ENCODE results near the gene NKX2-4. TPM values are rescaled to one million over a fixed set of nuclear protein-coding genes. Genes with fewer than 3 reads are reported as not detected.
"Not testable (repeated sequence)": the region's sequence is repeated elsewhere in the genome, so short reads cannot be mapped to it uniquely, and the experiment has no call there.

The NKX2-4 gene
- total RNA-seq = not detected

DNA sequence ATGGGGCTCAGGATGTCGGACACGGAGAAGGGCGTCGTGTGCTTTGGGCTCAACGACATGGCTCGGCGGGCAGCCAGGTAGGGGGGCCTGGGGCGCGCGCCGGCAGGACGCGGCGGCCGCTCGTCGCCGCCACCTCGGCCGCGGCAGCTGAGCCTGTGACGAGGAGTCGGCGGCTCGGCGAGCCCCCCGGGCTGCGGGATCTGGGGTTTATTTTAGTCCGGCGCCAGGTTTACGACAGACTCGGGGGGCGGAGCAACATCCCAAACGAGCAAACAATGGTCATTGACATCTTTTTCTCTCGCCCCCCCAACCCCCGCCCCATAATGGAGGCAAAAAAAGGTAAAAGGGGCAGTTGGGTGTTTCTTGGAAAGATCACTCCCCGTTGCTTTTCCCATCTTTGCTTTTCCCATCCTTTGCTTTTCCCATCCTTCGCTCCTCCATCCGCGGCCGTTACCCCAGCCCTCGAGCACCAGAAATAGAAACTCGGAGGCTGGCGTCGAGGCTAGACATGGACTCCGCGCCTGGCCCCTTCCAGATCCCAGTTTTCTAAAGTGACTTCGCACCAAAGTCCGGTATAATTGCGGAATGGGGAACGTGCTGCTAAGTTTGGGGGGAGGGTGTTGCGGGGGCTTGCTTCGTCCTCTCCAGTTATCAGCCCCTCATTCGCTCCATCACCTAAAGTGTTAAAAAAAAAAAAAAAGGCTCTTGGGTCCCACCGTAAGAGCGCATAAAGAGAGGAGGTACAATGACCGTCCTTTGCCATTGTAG is at the start of gene NKX2-4:
NKX2-4 (minus strand) TSS at position 186 of the 768 bp plus-strand sequence; CDS start at position 59, 127 bp downstream.
- H3K27me3 Mint-ChIP-seq (ENCODE audit: low read depth) = peaks cover 69% of the 10 kb centered on the region
- peaks cover 12% of the 10 kb centered on the region for H3K4me1 Mint-ChIP-seq (ENCODE audit: low read depth)
- intact Hi-C loops (cut with micrococcal nuclease) = loop anchor here (10.0 kb wide), 1 partner anchor 307 kb away; the partner anchor contains the start of gene PAX1
- H3K36me3 Mint-ChIP-seq (ENCODE audit: low read depth) = peaks cover 2% of the 10 kb centered on the region
- no peak for DNase-seq
- peak within 1 kb of the TSS; percentile 42 for H3K4me3 Mint-ChIP-seq
- peaks cover 3% of the 10 kb centered on the region for H3K9me3 Mint-ChIP-seq
- H3K27ac Mint-ChIP-seq = no peak within 1 kb of the TSS
- CTCF ChIA-PET = no interaction called here

DNA sequence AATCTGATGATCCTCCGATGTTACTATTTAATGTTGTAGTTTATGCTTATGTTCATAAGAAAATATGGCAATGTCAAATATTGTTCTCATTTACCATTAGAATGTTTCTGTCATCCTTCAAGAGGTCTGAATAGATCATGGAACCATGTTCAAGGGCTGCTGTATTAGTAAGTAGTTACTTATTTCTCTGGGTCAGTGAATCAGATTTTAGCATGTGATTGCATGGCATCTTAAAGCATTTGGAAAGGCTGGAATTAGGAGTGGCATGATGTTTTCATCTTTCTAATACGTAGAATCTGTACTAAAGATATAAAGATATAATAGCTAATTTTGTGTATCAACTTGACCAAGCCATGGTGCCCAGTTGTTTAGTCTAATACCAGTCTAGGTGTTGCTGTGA is 40.5 kb upstream of the NKX2-4 start:
- H3K27me3 Mint-ChIP-seq (ENCODE audit: low read depth) = peaks cover 10% of the 10 kb centered on the region
- no peak for DNase-seq
- H3K27ac Mint-ChIP-seq = no peak overlapping the region
- intact Hi-C loops (cut with micrococcal nuclease) = no loop called here
- no peaks in the 10 kb centered on the region for H3K36me3 Mint-ChIP-seq (ENCODE audit: low read depth)
- no peaks in the 10 kb centered on the region for H3K9me3 Mint-ChIP-seq
- CTCF ChIA-PET = no interaction called here
- no peak overlapping the region for H3K4me3 Mint-ChIP-seq
- H3K4me1 Mint-ChIP-seq (ENCODE audit: low read depth) = no peaks in the 10 kb centered on the region

DNA sequence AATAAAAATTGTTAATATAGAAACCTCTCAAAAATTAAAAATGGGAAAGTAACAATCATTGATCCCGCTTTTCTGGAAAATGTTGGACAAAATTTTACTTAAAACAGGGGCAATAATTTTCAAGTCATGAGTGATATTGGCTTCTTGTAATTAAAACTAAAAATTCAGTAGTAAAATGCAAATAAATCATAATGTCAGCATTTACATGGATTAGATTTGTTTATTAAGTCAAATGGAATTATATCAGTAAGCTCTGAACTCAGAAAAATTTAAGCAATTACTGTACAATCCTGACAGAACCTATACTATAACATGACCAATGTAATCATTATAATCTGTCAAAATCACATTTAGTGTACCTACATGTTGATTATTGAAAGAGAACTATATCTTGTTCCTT is 39.9 kb upstream of the NKX2-4 start:
- Mint-ChIP-seq H3K36me3 (ENCODE audit: low read depth) (no peaks in the 10 kb centered on the region), H3K4me1 (ENCODE audit: low read depth) (no peaks in the 10 kb centered on the region), H3K27me3 (ENCODE audit: low read depth) (peaks cover 10% of the 10 kb centered on the region), H3K9me3 (no peaks in the 10 kb centered on the region), H3K4me3 (no peak overlapping the region), H3K27ac (no peak overlapping the region)
- intact Hi-C loops (cut with micrococcal nuclease) = no loop called here
- no peak for DNase-seq
- CTCF ChIA-PET = no interaction called here

DNA sequence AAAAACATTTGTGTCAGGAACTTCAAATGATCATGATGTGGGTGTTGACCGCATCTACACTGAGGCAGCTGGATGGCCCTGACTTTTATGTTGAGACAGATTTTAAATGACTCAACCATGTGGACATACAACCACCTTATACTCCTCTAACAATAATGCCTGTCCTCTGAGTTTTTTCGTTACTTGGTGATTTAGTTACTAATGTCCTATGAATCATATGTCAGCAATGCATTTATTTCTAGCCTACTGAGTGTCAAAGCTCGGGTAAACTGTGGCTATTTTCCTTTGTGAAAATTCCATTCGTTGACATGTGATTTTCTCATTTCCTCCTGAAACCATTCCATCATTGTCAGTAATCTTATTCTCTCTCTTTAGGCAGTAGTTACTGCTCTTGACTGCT is 38.9 kb upstream of the NKX2-4 start:
- Mint-ChIP-seq H3K27ac (no peak overlapping the region), H3K9me3 (no peaks in the 10 kb centered on the region), H3K4me1 (ENCODE audit: low read depth) (no peaks in the 10 kb centered on the region), H3K4me3 (no peak overlapping the region), H3K27me3 (ENCODE audit: low read depth) (peaks cover 8% of the 10 kb centered on the region), H3K36me3 (ENCODE audit: low read depth) (no peaks in the 10 kb centered on the region)
- intact Hi-C loops (cut with micrococcal nuclease) = no loop called here
- DNase-seq = no peak
- CTCF ChIA-PET = no interaction called here

GRCh38 chr20:21435576-21435975 is 38.2 kb upstream of the NKX2-4 start:
- CTCF ChIA-PET = no interaction called here
- no peak for DNase-seq
- Mint-ChIP-seq H3K4me3 (no peak overlapping the region), H3K9me3 (no peaks in the 10 kb centered on the region), H3K4me1 (ENCODE audit: low read depth) (no peaks in the 10 kb centered on the region), H3K27ac (no peak overlapping the region), H3K36me3 (ENCODE audit: low read depth) (no peaks in the 10 kb centered on the region), H3K27me3 (ENCODE audit: low read depth) (peaks cover 8% of the 10 kb centered on the region)
- intact Hi-C loops (cut with micrococcal nuclease) = no loop called here

GRCh38 chr20:21433329-21433890 is 36.1 kb upstream of the NKX2-4 start:
- intact Hi-C loops (cut with micrococcal nuclease) = no loop called here
- no peaks in the 10 kb centered on the region for H3K9me3 Mint-ChIP-seq

DNA sequence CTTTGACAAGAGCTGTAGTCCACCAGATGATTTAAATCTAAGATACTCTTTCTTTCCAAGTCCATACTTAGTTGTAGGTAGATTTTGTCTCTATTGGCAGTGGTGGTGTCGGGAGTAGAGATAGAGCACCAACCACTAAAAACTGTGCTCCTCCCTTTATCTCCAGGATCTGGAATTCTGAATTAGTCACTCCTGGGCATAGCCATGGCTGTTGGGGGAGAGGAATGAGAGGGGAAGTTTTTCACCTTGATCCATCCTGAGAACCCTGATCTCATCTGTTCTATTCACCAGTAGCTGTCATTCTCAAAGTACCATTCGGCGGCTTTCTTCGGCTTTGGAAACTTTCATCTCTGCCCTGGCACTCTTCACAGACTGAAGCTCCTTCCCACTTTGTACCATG is 35.6 kb upstream of the NKX2-4 start:
- intact Hi-C loops (cut with micrococcal nuclease) = no loop called here
- CTCF ChIA-PET = interaction anchor here (1.0 kb wide), 1 partner anchor 197 kb away, joined by 3 read pairs; no protein-coding TSS in a partner anchor
- Mint-ChIP-seq H3K27me3 (ENCODE audit: low read depth) (peaks cover 11% of the 10 kb centered on the region), H3K4me3 (no peak overlapping the region), H3K36me3 (ENCODE audit: low read depth) (no peaks in the 10 kb centered on the region), H3K9me3 (no peaks in the 10 kb centered on the region), H3K27ac (no peak overlapping the region), H3K4me1 (ENCODE audit: low read depth) (no peaks in the 10 kb centered on the region)
- DNase-seq = no peak

More at GRCh38 chr20:21433329-21433890, 36.1 kb upstream of the NKX2-4 start:
- DNase-seq = no peak
- H3K36me3 Mint-ChIP-seq (ENCODE audit: low read depth) = no peaks in the 10 kb centered on the region
- H3K27ac Mint-ChIP-seq = no peak overlapping the region
- no peaks in the 10 kb centered on the region for H3K4me1 Mint-ChIP-seq (ENCODE audit: low read depth)
- no peak overlapping the region for H3K4me3 Mint-ChIP-seq
- CTCF ChIA-PET = no interaction called here
- peaks cover 11% of the 10 kb centered on the region for H3K27me3 Mint-ChIP-seq (ENCODE audit: low read depth)

DNA sequence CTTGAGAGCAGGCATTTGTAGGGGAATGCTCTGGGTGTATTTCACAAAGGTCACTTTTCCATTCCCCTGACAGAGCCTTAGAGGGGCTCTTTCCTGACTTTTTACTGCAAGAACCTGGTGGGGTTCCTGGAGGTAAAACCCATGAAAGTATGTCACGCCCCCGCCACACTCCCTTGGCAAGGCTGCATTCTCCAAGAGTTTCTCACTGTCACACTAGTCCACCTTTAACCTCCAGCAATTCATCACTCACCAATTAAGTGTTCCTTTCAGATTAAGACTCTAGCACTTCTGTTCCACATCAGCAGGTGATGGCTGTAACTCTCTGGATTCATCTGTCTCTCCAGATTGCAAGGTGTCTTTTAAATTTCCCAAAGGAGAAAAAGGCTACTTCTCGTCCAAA is 32.7 kb upstream of the NKX2-4 start:
- no peaks in the 10 kb centered on the region for H3K36me3 Mint-ChIP-seq (ENCODE audit: low read depth)
- H3K27ac Mint-ChIP-seq = no peak overlapping the region
- intact Hi-C loops (cut with micrococcal nuclease) = no loop called here
- no peaks in the 10 kb centered on the region for H3K4me1 Mint-ChIP-seq (ENCODE audit: low read depth)
- H3K27me3 Mint-ChIP-seq (ENCODE audit: low read depth) = peaks cover 9% of the 10 kb centered on the region
- DNase-seq = no peak
- H3K4me3 Mint-ChIP-seq = no peak overlapping the region
- H3K9me3 Mint-ChIP-seq = peaks cover 14% of the 10 kb centered on the region
- CTCF ChIA-PET = no interaction called here

- no peak for DNase-seq
- Mint-ChIP-seq H3K36me3 (ENCODE audit: low read depth) (peaks cover 8% of the 10 kb centered on the region), H3K27me3 (ENCODE audit: low read depth) (peaks cover 7% of the 10 kb centered on the region), H3K27ac (no peak overlapping the region), H3K4me3 (no peak overlapping the region), H3K4me1 (ENCODE audit: low read depth) (no peaks in the 10 kb centered on the region), H3K9me3 (peaks cover 37% of the 10 kb centered on the region)
- intact Hi-C loops (cut with micrococcal nuclease) = no loop called here
- CTCF ChIA-PET = no interaction called here
Measured at GRCh38 chr20:21424846-21425245, 27.5 kb upstream of the NKX2-4 start.

GRCh38 chr20:21423712-21424111 is 26.4 kb upstream of the NKX2-4 start:
- H3K36me3 Mint-ChIP-seq (ENCODE audit: low read depth) = not testable (repeated sequence)

GRCh38 chr20:21421601-21422236 is 24.4 kb upstream of the NKX2-4 start:
- intact Hi-C loops (cut with micrococcal nuclease) = no loop called here

More at GRCh38 chr20:21423712-21424111, 26.4 kb upstream of the NKX2-4 start:
- H3K27me3 Mint-ChIP-seq (ENCODE audit: low read depth); intact Hi-C loops (cut with micrococcal nuclease); CTCF ChIA-PET; H3K4me1 Mint-ChIP-seq (ENCODE audit: low read depth); H3K4me3 Mint-ChIP-seq; DNase-seq; H3K27ac Mint-ChIP-seq: not testable (repeated sequence)
- H3K9me3 Mint-ChIP-seq = peaks cover 40% of the 10 kb centered on the region

GRCh38 chr20:21419147-21419546 is 21.8 kb upstream of the NKX2-4 start:
- H3K27me3 Mint-ChIP-seq (ENCODE audit: low read depth) = peaks cover 27% of the 10 kb centered on the region
- DNase-seq; H3K4me1 Mint-ChIP-seq (ENCODE audit: low read depth); CTCF ChIA-PET; H3K27ac Mint-ChIP-seq; H3K36me3 Mint-ChIP-seq (ENCODE audit: low read depth); intact Hi-C loops (cut with micrococcal nuclease); H3K4me3 Mint-ChIP-seq: not testable (repeated sequence)
- peaks cover 32% of the 10 kb centered on the region for H3K9me3 Mint-ChIP-seq

More at GRCh38 chr20:21421601-21422236, 24.4 kb upstream of the NKX2-4 start:
- Mint-ChIP-seq H3K4me1 (ENCODE audit: low read depth) (no peaks in the 10 kb centered on the region), H3K27me3 (ENCODE audit: low read depth) (peaks cover 12% of the 10 kb centered on the region), H3K36me3 (ENCODE audit: low read depth) (peaks cover 8% of the 10 kb centered on the region), H3K4me3 (no peak overlapping the region), H3K27ac (no peak overlapping the region), H3K9me3 (peaks cover 48% of the 10 kb centered on the region)
- CTCF ChIA-PET = no interaction called here
- no peak for DNase-seq

Measured in activated naive CD4-positive, alpha-beta T cell treated with anti-CD3 and anti-CD28 coated beads for 36 hours (primary cell).